Measurements from ENCODE around the gene GABBR2. TPM values are rescaled to one million over a fixed set of nuclear protein-coding genes. Genes with fewer than 3 reads are reported as not detected.

The GABBR2 gene
- total and polyA plus RNA-seq, 4 experiments from 2014 or later = not detected

DNA sequence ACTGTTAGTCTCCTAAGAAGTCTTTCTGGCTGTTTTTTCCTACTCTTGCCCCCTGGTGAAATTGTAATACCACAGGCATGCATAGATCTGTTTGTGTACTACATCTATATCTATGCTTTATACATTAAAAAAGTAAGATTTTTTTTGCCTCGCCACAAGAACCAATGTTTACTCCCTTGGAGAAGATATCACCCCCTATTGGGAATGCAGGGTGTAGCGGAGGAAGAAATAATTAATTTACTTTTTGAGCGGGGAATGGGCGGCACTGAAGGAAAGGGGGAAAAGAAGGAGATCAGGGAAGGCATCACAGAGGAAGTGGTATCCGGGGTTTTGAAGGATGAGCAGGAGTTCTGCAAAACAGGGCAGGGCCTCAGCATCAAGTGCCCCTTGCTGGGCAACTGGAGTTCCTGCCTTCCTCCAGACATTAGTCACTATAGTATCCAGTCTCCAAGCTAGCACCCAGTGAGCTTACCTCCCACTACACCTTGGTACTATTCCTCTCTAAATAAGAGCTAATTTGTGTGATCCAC lies 134.9 kb downstream of the GABBR2 start:
- H3K27me3 ChIP-seq (ENCODE audit: insufficient read depth, low read length) = no peaks in the 10 kb centered on the region
- Mint-ChIP-seq H3K4me1 (peaks cover 13 to 17% (median 16%) of the 10 kb centered on the region in 4 donors), H3K4me3 (no peak overlapping the region), H3K27ac (no peak overlapping the region), H3K27me3 (peaks cover 11 to 14% of the 10 kb centered on the region in 2 donors), H3K9me3 (no peaks in the 10 kb centered on the region), H3K36me3 (no peaks in the 10 kb centered on the region)
- intact Hi-C loops (cut with micrococcal nuclease) = no loop called here
- DNase-seq = no peak
- H3K9me3 ChIP-seq (ENCODE audit: control insufficient read depth in 1 of 2, low read length in 2 of 2) = no peaks in the 10 kb centered on the region
- H3K4me3 ChIP-seq (ENCODE audit: low read length in 2 of 2) = no peak overlapping the region
- ChIA-PET POLR2A (ENCODE audit: partially characterized antibody) (no interaction called here), CTCF (ENCODE audit: partially characterized antibody) (no interaction called here)
- peaks cover 10% of the 10 kb centered on the region for H3K4me1 ChIP-seq (ENCODE audit: insufficient read depth, low read length)
- no peak overlapping the region for H3K27ac ChIP-seq (ENCODE audit: low read depth, low read length)
- no peaks in the 10 kb centered on the region for H3K36me3 ChIP-seq (ENCODE audit: insufficient read depth, low read length)

DNA sequence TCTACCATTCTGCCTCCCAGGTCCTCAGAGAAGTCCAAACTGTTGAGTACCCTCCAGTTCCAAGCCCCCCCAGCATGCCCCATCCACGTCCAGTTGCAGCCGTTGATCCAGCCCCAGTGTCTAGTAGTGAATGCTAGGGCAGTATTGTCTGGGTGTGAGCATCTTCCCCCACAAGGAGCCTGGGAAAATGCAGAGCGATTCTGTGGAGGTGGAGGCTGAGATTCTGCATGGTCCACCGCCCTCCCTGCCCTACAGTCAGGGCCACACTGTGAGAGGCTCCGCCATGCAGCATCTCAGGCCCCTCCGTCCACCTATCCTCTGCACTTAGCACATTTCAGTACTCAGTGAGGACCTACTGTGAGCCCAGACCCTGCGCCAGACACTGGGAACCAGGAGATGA lies 135.9 kb downstream of the GABBR2 start:
- no peaks in the 10 kb centered on the region for H3K36me3 Mint-ChIP-seq
- ChIA-PET POLR2A (ENCODE audit: partially characterized antibody) (no interaction called here), CTCF (ENCODE audit: partially characterized antibody) (no interaction called here)
- H3K4me1 Mint-ChIP-seq = peaks cover 13 to 17% (median 16%) of the 10 kb centered on the region in 4 donors
- peaks cover 3 to 9% of the 10 kb centered on the region in 2 donors for H3K27me3 Mint-ChIP-seq
- H3K27me3 ChIP-seq (ENCODE audit: insufficient read depth, low read length) = no peaks in the 10 kb centered on the region
- intact Hi-C loops (cut with micrococcal nuclease) = no loop called here
- no peak overlapping the region for H3K4me3 Mint-ChIP-seq
- peaks cover 10% of the 10 kb centered on the region for H3K4me1 ChIP-seq (ENCODE audit: insufficient read depth, low read length)
- no peak overlapping the region for H3K4me3 ChIP-seq (ENCODE audit: low read length in 2 of 2)
- no peak overlapping the region for H3K27ac Mint-ChIP-seq
- H3K9me3 ChIP-seq (ENCODE audit: control insufficient read depth in 1 of 2, low read length in 2 of 2) = no peaks in the 10 kb centered on the region
- H3K9me3 Mint-ChIP-seq = no peaks in the 10 kb centered on the region
- H3K36me3 ChIP-seq (ENCODE audit: insufficient read depth, low read length) = no peaks in the 10 kb centered on the region
- H3K27ac ChIP-seq (ENCODE audit: low read depth, low read length) = no peak overlapping the region
- no peak for DNase-seq

DNA sequence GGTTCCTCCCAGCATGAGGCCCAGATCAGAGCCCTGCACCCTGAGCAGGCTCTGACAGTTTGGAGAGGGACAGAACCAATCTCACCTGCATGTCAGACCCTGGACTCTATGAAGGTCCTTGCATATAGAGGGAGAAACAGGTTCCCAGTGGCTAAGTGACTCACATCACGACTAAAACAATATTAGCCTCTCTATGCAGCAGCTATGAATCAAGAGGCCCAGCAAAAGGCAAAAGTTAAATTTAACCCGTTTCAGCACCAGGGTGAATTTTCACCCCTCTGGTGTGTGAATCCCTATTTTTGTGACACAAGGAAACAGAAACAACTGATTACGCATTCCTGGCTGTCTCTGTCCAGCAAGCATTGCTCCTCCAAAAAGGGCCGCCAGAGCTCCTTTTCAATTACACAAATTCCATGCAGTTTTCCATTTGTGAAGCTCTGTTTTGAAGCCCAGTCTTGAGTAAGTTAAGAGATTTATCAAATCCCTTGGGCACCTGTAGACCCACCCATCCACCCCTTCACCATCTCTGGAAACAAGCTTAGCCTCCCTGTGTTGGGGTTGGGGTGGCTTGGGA lies 136.6 kb downstream of the GABBR2 start:
- no peak for DNase-seq
- no peak overlapping the region for H3K27ac ChIP-seq (ENCODE audit: low read depth, low read length)
- no peaks in the 10 kb centered on the region for H3K36me3 Mint-ChIP-seq
- peaks cover 10% of the 10 kb centered on the region for H3K4me1 ChIP-seq (ENCODE audit: insufficient read depth, low read length)
- no peaks in the 10 kb centered on the region for H3K9me3 Mint-ChIP-seq
- peaks cover 13 to 17% (median 16%) of the 10 kb centered on the region in 4 donors for H3K4me1 Mint-ChIP-seq
- no peaks in the 10 kb centered on the region for H3K27me3 ChIP-seq (ENCODE audit: insufficient read depth, low read length)
- intact Hi-C loops (cut with micrococcal nuclease) = no loop called here
- ChIA-PET POLR2A (ENCODE audit: partially characterized antibody) (no interaction called here), CTCF (ENCODE audit: partially characterized antibody) (no interaction called here)
- no peak overlapping the region for H3K4me3 Mint-ChIP-seq
- H3K36me3 ChIP-seq (ENCODE audit: insufficient read depth, low read length) = no peaks in the 10 kb centered on the region
- H3K27ac Mint-ChIP-seq = no peak overlapping the region
- H3K27me3 Mint-ChIP-seq = peaks cover 2 to 6% of the 10 kb centered on the region in 2 donors
- H3K9me3 ChIP-seq (ENCODE audit: control insufficient read depth in 1 of 2, low read length in 2 of 2) = no peaks in the 10 kb centered on the region
- no peak overlapping the region for H3K4me3 ChIP-seq (ENCODE audit: low read length in 2 of 2)

DNA sequence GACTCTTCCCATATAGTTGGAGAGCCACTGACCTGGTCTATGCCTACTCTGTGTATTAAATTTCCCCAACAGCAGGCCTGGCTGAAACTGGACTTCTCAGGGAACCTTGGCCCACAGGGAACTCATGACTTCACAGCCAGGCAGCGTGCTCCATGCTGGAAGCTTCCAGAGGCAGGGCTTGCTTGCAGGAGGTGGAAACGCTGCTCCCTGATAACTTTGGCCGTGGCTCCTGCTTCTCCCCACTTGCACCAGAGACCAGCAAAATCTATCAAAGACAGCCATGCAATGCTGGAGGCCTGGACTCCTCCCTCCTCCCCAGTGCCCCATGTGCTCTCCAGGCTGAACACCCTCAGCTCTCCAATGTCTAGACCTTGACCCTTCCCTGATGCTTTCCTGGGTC lies 137.1 kb downstream of the GABBR2 start:
- Histone ChIP-seq H3K4me1 (ENCODE audit: insufficient read depth, low read length) (peaks cover 10% of the 10 kb centered on the region), H3K9me3 (ENCODE audit: control insufficient read depth in 1 of 2, low read length in 2 of 2) (no peaks in the 10 kb centered on the region), H3K27ac (ENCODE audit: low read depth, low read length) (no peak overlapping the region), H3K27me3 (ENCODE audit: insufficient read depth, low read length) (no peaks in the 10 kb centered on the region), H3K36me3 (ENCODE audit: insufficient read depth, low read length) (no peaks in the 10 kb centered on the region), H3K4me3 (ENCODE audit: low read length in 2 of 2) (no peak overlapping the region)
- POLR2A ChIA-PET (ENCODE audit: partially characterized antibody) = no interaction called here
- peaks cover 2 to 3% of the 10 kb centered on the region in 2 donors for H3K27me3 Mint-ChIP-seq
- intact Hi-C loops (cut with micrococcal nuclease) = no loop called here
- peaks cover 13 to 17% (median 16%) of the 10 kb centered on the region in 4 donors for H3K4me1 Mint-ChIP-seq
- DNase-seq = no peak
- no peak overlapping the region for H3K4me3 Mint-ChIP-seq
- H3K36me3 Mint-ChIP-seq = no peaks in the 10 kb centered on the region
- CTCF ChIA-PET (ENCODE audit: partially characterized antibody) = no interaction called here
- H3K9me3 Mint-ChIP-seq = no peaks in the 10 kb centered on the region
- H3K27ac Mint-ChIP-seq = no peak overlapping the region

DNA sequence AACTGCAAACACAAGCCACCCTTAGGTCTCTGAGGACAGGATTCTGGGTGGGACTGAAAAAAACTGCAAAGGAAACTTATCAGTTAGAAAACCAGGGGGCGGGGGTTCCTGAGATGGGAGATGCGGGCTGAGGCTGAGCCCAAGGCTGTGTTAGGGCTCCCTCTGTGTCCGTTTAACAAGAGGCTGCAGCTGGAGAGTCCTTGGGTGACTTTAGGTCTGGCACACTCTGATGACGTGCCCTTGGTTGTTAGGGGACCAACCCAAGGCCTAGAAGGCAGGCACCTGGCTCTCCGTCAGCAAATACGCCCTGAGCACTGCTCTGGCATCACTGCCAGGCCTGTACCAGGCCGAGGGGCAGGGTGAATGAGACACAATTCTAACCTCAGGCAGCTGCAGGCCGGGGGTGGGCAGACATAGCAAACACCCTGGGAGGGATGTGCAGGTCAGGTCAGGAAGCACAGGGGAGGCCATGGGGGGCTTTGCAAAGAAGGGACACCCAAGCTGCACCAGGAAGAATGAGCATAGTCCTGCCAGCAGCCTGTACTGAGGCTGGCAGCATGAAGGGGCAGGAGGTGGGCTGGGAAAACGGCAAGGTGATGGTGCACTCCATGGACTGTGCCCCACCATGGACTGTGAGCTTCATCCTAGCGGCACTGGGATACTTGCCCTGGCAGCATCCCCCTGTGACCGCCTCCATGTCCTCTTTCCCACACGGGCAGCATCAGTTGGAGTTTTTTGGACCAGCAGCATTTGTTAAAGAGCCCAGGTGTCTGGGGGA lies 137.9 kb downstream of the GABBR2 start:
- Histone ChIP-seq H3K9me3 (ENCODE audit: control insufficient read depth in 1 of 2, low read length in 2 of 2) (no peaks in the 10 kb centered on the region), H3K27ac (ENCODE audit: low read depth, low read length) (no peak overlapping the region), H3K27me3 (ENCODE audit: insufficient read depth, low read length) (no peaks in the 10 kb centered on the region), H3K4me1 (ENCODE audit: insufficient read depth, low read length) (peaks cover 8% of the 10 kb centered on the region), H3K36me3 (ENCODE audit: insufficient read depth, low read length) (no peaks in the 10 kb centered on the region), H3K4me3 (ENCODE audit: low read length in 2 of 2) (no peak overlapping the region)
- Mint-ChIP-seq H3K27ac (no peak overlapping the region), H3K4me1 (peaks cover 8 to 11% (median 10%) of the 10 kb centered on the region in 4 donors), H3K27me3 (peaks cover 2 to 3% of the 10 kb centered on the region in 2 donors), H3K36me3 (no peaks in the 10 kb centered on the region), H3K4me3 (no peak overlapping the region), H3K9me3 (no peaks in the 10 kb centered on the region)
- POLR2A ChIA-PET (ENCODE audit: partially characterized antibody) = no interaction called here
- CTCF ChIA-PET (ENCODE audit: partially characterized antibody) = no interaction called here
- intact Hi-C loops (cut with micrococcal nuclease) = no loop called here
- DNase-seq = no peak

DNA sequence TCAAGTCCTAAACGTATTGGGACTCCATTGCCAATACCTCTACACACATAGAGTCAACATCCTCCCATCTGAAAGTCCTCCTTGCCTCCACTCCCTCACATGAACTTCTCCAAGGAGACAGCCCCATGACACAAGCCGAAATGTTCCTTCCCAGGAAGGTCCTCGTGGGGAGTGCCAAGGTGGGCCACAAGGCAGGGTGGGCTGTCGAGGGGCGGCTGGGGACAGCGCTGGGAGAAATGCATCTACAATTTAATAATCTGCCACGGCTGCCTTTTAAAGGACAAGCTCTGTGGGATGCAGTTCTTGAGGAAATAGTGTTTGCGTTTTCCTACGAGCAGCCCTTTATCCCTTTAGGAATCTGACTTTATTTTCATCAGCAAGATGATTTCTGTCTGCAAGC lies 138.7 kb downstream of the GABBR2 start:
- no peak for DNase-seq
- no peaks in the 10 kb centered on the region for H3K36me3 Mint-ChIP-seq
- CTCF ChIA-PET (ENCODE audit: partially characterized antibody) = no interaction called here
- H3K27ac Mint-ChIP-seq = no peak overlapping the region
- no peak overlapping the region for H3K4me3 ChIP-seq (ENCODE audit: low read length in 2 of 2)
- peaks cover under 1 to 3% (median 2%) of the 10 kb centered on the region in 4 donors for H3K4me1 Mint-ChIP-seq
- no peaks in the 10 kb centered on the region for H3K36me3 ChIP-seq (ENCODE audit: insufficient read depth, low read length)
- no peaks in the 10 kb centered on the region for H3K4me1 ChIP-seq (ENCODE audit: insufficient read depth, low read length)
- no peaks in the 10 kb centered on the region for H3K27me3 ChIP-seq (ENCODE audit: insufficient read depth, low read length)
- POLR2A ChIA-PET (ENCODE audit: partially characterized antibody) = no interaction called here
- H3K27ac ChIP-seq (ENCODE audit: low read depth, low read length) = no peak overlapping the region
- H3K4me3 Mint-ChIP-seq = no peak overlapping the region
- H3K9me3 ChIP-seq (ENCODE audit: control insufficient read depth in 1 of 2, low read length in 2 of 2) = no peaks in the 10 kb centered on the region
- H3K9me3 Mint-ChIP-seq = no peaks in the 10 kb centered on the region
- H3K27me3 Mint-ChIP-seq = peaks cover 2 to 3% of the 10 kb centered on the region in 2 donors
- intact Hi-C loops (cut with micrococcal nuclease) = no loop called here

DNA sequence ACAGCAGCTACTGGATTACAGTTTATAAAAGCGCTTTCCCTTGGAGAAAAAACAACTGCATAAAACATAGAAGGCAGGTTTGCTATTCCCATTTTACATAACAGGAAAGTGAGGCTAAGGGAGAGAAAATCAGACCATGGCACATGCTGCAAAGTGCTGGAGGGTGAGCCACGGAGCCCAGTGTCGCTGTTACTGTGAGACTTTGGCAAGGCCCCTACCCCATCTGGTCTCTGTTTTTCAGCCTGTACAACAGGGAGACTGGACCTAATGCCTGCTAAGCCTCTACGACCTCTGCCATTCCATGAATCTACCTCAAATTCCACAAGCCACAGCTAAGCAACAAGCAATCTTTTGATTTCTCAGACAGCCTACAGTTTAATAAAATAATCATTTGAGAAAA lies 139.2 kb downstream of the GABBR2 start:
- DNase-seq = no peak
- no peaks in the 10 kb centered on the region for H3K36me3 Mint-ChIP-seq
- Histone ChIP-seq H3K27ac (ENCODE audit: low read depth, low read length) (no peak overlapping the region), H3K4me3 (ENCODE audit: low read length in 2 of 2) (no peak overlapping the region), H3K9me3 (ENCODE audit: control insufficient read depth in 1 of 2, low read length in 2 of 2) (no peaks in the 10 kb centered on the region), H3K27me3 (ENCODE audit: insufficient read depth, low read length) (no peaks in the 10 kb centered on the region), H3K36me3 (ENCODE audit: insufficient read depth, low read length) (no peaks in the 10 kb centered on the region), H3K4me1 (ENCODE audit: insufficient read depth, low read length) (no peaks in the 10 kb centered on the region)
- H3K4me3 Mint-ChIP-seq = no peak overlapping the region
- no peaks in the 10 kb centered on the region for H3K4me1 Mint-ChIP-seq
- peaks cover 2 to 3% of the 10 kb centered on the region in 2 donors for H3K27me3 Mint-ChIP-seq
- ChIA-PET POLR2A (ENCODE audit: partially characterized antibody) (no interaction called here), CTCF (ENCODE audit: partially characterized antibody) (interaction anchor here (0.5 kb wide), 1 partner anchor 745 kb away, joined by 3 read pairs; no protein-coding TSS in a partner anchor)
- intact Hi-C loops (cut with micrococcal nuclease) = no loop called here
- H3K9me3 Mint-ChIP-seq = no peaks in the 10 kb centered on the region
- H3K27ac Mint-ChIP-seq = no peak overlapping the region

Measured in CD4-positive, alpha-beta memory T cell (primary cell).